Activated CD4-positive, alpha-beta memory T cell treated with anti-CD3 and anti-CD28 coated beads for 36 hours (primary cell): ENCODE results near the gene TULP4. TPM values are rescaled to one million over a fixed set of nuclear protein-coding genes. Genes with fewer than 3 reads are reported as not detected.

Experiments
- CTCF ChIA-PET: fragments of 350-600 bp; sonication (Branson Sonifier 250); formaldehyde crosslinking; loops from one replicate; lab custom pipeline; 2021; ENCODE audit warnings: antibody characterized with exemption, inconsistent platforms; lab: Charles Lee
- POLR2A ChIA-PET: fragments of 350-600 bp; sonication (Branson Sonifier 250); formaldehyde crosslinking; loops from one replicate; lab custom pipeline; 2021; ENCODE audit warnings: antibody characterized with exemption; lab: Charles Lee
- DNase-seq: peaks from one replicate; pipeline ENCODE4 v3.0.0-alpha.2; 2020
- H3K27ac Mint-ChIP-seq: one replicate; pipeline ENCODE4 v1.8.0; 2021; ENCODE audit warnings: mixed read lengths
- H3K27me3 Mint-ChIP-seq: one replicate; pipeline ENCODE4 v1.8.0; 2021; ENCODE audit warnings: mixed read lengths
- H3K36me3 Mint-ChIP-seq: one replicate; pipeline ENCODE4 v1.8.0; 2021; ENCODE audit warnings: mixed read lengths
- H3K4me1 Mint-ChIP-seq: one replicate; pipeline ENCODE4 v1.8.0; 2021; ENCODE audit warnings: low read depth, mixed read lengths
- H3K4me3 Mint-ChIP-seq: one replicate; pipeline ENCODE4 v1.8.0; 2021; ENCODE audit warnings: mild to moderate bottlenecking, mixed read lengths
- H3K9me3 Mint-ChIP-seq: one replicate; pipeline ENCODE4 v1.8.0; 2021; ENCODE audit warnings: mixed read lengths
- intact Hi-C: fragments of 100-400 bp; cut with micrococcal nuclease; formaldehyde crosslinking; loops from one replicate; pipeline ENCODE4 v1.15.1; 2023
- total RNA-seq, 2 experiments: library from RNA; stranded (reverse); gene quantifications; one replicate each; pipeline ENCODE4 v1.2.3, GENCODE V29; 2021

Gene TULP4
- total RNA-seq, 2 experiments from 2014 or later, result 15.9 to 16.3 TPM

DNA sequence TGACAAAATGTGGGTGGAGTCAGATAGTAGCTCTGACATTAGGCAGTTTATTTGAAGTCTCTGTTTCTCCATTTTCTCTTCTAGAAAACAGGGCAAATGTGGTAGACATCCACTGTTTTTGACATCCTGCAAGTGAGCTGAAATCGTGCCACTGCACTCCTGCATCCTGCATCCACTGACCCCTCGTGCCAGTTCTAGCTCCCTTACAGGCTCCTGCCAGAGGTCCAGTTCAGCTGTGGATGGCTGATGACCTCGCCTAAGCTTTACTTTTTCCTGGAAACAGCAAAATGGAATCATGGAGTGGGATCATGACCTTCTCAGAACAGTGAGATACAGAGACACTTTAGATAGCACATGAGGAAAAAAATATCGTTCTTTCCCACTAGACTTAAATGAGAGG, 58.5 kb downstream of the TULP4 start:
- peaks cover 2% of the 10 kb centered on the region for H3K36me3 Mint-ChIP-seq
- no peaks in the 10 kb centered on the region for H3K27me3 Mint-ChIP-seq
- POLR2A ChIA-PET, result no interaction called here
- H3K4me1 Mint-ChIP-seq, result peaks cover 7% of the 10 kb centered on the region
- no peak overlapping the region for H3K27ac Mint-ChIP-seq
- intact Hi-C loops, result no loop called here
- no peak for DNase-seq
- H3K4me3 Mint-ChIP-seq, result no peak overlapping the region
- H3K9me3 Mint-ChIP-seq, result no peaks in the 10 kb centered on the region
- CTCF ChIA-PET, result no interaction called here

DNA sequence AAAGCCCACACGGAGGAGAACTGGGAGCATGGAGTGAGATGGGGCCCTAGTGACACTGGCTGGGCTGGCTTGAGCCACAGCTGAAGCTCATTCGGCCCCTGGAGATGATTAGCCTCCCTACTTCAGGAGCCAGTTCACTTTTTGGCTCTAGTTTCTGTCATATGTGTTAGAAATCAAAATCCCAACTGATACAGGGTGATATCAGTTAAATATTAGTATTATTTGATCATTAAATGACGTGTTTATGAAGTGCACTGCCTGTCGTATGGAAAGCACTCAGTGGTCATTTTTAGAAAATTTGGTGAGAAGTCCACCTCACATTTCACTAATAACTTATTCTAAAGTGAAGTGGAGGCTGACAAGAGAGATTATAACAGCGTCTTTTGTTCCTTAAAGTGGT, 59.0 kb downstream of the TULP4 start:
- Mint-ChIP-seq H3K27ac (no peak overlapping the region), H3K4me3 (no peak overlapping the region), H3K9me3 (no peaks in the 10 kb centered on the region), H3K36me3 (peaks cover 2% of the 10 kb centered on the region), H3K27me3 (no peaks in the 10 kb centered on the region), H3K4me1 (peaks cover 5% of the 10 kb centered on the region)
- DNase-seq, result no peak
- ChIA-PET CTCF (no interaction called here), POLR2A (no interaction called here)
- intact Hi-C loops, result no loop called here

DNA sequence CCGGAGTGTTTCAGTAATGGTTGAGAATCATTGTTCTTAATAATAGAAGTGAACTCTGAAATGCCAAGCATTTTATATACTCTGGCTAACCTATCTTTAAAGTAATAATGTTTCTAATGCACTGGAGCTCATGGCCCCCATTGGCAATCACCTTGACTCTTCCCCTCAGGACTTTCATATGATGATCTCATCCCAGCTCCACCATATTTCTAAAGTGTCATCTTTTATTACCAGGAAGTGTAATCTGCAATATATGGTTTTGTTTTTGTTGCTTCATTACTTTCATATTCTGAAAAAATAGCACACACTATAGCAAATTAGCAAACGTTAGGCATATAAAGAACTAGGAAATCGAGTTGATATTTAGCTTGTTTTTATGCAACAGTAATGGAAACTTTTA, 60.3 kb downstream of the TULP4 start:
- Mint-ChIP-seq H3K27me3 (no peaks in the 10 kb centered on the region), H3K4me3 (no peak overlapping the region), H3K4me1 (peaks cover 2% of the 10 kb centered on the region), H3K9me3 (no peaks in the 10 kb centered on the region), H3K36me3 (peaks cover 2% of the 10 kb centered on the region), H3K27ac (no peak overlapping the region)
- ChIA-PET CTCF (no interaction called here), POLR2A (interaction anchor here (0.8 kb wide), 1 partner anchor 11 kb away, joined by 3 read pairs; no protein-coding TSS in a partner anchor)
- DNase-seq, result no peak
- intact Hi-C loops, result no loop called here

DNA sequence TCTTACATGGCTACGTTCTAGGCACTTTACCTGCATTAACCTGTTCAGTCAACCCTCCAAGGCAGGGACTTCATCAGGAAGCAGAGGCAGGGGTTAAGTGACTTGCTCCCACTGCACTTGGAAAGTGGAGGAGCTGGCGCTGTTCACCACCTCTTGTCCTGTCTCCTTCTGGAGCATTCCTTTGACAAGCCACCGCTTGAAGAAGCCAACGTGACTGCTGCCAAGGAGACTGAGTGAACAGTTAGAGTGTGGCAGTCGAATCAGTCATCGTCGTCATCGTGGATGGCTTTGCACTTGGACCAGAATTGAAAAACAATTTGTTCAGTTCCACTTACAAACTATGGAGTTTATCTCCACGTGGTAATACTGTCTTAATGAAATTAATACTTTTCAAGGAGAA, 60.9 kb downstream of the TULP4 start:
- H3K27me3 Mint-ChIP-seq, result no peaks in the 10 kb centered on the region
- intact Hi-C loops, result no loop called here
- H3K36me3 Mint-ChIP-seq, result peaks cover 2% of the 10 kb centered on the region
- DNase-seq, result no peak
- ChIA-PET POLR2A (interaction anchor here (0.8 kb wide), 1 partner anchor 10 kb away, joined by 3 read pairs; no protein-coding TSS in a partner anchor), CTCF (no interaction called here)
- no peak overlapping the region for H3K27ac Mint-ChIP-seq
- no peaks in the 10 kb centered on the region for H3K9me3 Mint-ChIP-seq
- peaks cover 2% of the 10 kb centered on the region for H3K4me1 Mint-ChIP-seq
- no peak overlapping the region for H3K4me3 Mint-ChIP-seq

DNA sequence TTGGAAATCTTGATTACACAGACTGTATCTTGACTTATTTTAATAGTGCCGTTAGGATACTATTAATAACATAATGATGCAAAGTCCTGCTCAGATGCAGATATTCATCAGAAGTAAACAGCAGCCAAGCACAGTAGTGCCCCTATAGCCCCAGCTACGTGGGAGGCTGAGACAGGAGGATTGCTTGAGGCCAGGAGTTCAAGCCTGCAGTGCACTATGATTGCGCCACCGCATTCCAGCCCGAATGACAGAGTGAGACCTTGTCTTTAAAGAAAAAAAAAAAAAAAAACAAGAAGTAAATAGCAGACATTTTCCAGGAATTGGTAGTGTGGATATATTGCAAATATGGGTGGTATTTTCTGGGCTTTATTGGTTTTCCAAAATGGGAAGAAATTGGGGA, 61.8 kb downstream of the TULP4 start:
- intact Hi-C loops, result no loop called here
- CTCF ChIA-PET, result interaction anchor here (0.6 kb wide), 1 partner anchor 54 kb away, joined by 4 read pairs; no protein-coding TSS in a partner anchor
- no peaks in the 10 kb centered on the region for H3K27me3 Mint-ChIP-seq
- no peak overlapping the region for H3K27ac Mint-ChIP-seq
- H3K4me3 Mint-ChIP-seq, result no peak overlapping the region
- POLR2A ChIA-PET, result no interaction called here
- peaks cover 2% of the 10 kb centered on the region for H3K36me3 Mint-ChIP-seq
- H3K4me1 Mint-ChIP-seq, result peaks cover 2% of the 10 kb centered on the region
- DNase-seq, result no peak
- H3K9me3 Mint-ChIP-seq, result no peaks in the 10 kb centered on the region

DNA sequence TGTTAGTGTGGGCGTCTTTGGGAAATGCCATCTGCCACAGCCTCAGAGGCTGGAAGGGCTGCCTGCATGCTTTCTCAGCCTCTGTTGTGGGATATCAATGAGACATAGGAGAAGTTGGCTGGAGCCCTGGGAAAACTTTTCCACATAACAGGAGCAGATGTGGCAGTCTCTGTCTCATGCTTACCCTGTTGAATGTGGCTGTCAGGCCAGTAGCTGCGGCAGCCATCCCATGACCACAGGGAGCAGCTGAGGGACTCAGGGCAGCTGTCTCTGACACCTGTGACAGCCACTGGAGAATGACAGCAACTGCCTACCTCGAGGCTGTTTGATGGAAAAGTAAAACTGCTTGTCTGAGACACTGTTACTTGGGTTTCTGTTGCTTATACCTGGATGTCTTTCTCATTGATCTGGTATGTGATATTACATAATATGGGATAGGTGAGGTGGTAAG, 64.4 kb downstream of the TULP4 start:
- no peaks in the 10 kb centered on the region for H3K27me3 Mint-ChIP-seq
- no peak for DNase-seq
- intact Hi-C loops, result no loop called here
- no peaks in the 10 kb centered on the region for H3K9me3 Mint-ChIP-seq
- CTCF ChIA-PET, result no interaction called here
- H3K4me1 Mint-ChIP-seq, result peaks cover 2% of the 10 kb centered on the region
- no peak overlapping the region for H3K4me3 Mint-ChIP-seq
- H3K27ac Mint-ChIP-seq, result no peak overlapping the region
- POLR2A ChIA-PET, result no interaction called here
- H3K36me3 Mint-ChIP-seq, result peaks cover 2% of the 10 kb centered on the region

DNA sequence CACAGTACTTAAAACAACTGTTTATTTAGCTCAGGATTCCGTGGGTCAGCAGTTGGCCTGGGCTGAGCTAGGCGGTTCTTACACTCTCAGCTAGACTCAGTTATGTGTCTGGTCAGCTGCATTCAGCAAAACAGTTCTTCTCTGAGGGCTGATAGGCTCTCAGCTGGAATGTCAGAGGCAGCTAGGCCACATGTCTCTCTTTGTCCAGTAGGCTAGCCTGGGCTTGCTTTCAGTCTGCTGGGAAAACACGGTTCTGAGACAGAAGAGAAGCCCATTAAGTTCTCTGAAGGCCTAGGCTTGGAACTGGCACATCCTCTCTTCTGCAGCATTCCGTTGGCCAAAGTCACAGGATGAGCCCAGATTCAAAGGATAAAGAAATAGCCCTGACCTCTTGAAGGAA, 65.6 kb downstream of the TULP4 start:
- no peaks in the 10 kb centered on the region for H3K27me3 Mint-ChIP-seq
- no peaks in the 10 kb centered on the region for H3K9me3 Mint-ChIP-seq
- no peak for DNase-seq
- ChIA-PET POLR2A (no interaction called here), CTCF (no interaction called here)
- H3K27ac Mint-ChIP-seq, result no peak overlapping the region
- no peaks in the 10 kb centered on the region for H3K36me3 Mint-ChIP-seq
- intact Hi-C loops, result no loop called here
- no peaks in the 10 kb centered on the region for H3K4me1 Mint-ChIP-seq
- H3K4me3 Mint-ChIP-seq, result no peak overlapping the region

DNA sequence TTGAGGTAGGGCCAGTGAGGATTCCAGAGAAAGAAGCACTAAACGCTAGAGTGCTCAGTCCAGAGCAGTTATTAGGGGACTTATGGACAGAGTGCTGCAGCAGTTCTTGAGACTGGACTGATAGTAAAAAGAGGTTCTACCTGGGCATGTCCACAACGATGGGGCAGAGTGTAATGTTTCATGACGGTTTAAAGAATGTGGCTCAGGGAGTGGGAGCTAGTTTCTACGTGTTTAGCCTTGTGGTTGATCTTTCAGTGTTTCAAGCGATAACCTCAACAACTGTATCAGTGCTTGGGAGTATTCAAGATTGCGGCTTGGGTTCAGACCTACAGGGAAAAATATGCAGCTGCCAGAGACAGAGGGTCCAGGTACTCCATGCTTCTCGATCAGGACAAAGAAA, 67.1 kb downstream of the TULP4 start:
- DNase-seq, result no peak
- Mint-ChIP-seq H3K4me3 (no peak overlapping the region), H3K27ac (no peak overlapping the region), H3K36me3 (no peaks in the 10 kb centered on the region), H3K9me3 (no peaks in the 10 kb centered on the region), H3K27me3 (no peaks in the 10 kb centered on the region), H3K4me1 (no peaks in the 10 kb centered on the region)
- POLR2A ChIA-PET, result no interaction called here
- intact Hi-C loops, result no loop called here
- CTCF ChIA-PET, result interaction anchor here (0.7 kb wide), 1 partner anchor 158 kb away, joined by 4 read pairs; no protein-coding TSS in a partner anchor

DNA sequence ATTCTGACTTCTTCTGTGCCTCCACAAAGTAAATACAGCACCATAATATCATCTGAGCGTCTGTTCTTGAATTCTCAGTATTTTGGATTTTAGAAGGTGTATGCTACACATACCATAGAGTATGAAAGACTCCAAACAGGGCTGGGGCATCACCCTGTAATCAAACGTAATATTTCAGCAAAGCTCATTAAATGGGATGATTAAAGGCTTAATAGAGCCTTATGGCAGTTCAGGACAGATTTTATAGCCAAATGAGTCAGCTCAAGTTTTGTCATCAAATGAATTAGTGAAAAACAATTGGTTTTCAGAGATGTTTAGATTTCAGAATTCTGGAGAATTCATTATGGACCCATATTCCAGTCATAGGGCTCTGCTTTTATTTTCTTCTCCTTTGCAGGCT, 68.9 kb downstream of the TULP4 start:
- Mint-ChIP-seq H3K36me3 (no peaks in the 10 kb centered on the region), H3K4me1 (no peaks in the 10 kb centered on the region), H3K27me3 (no peaks in the 10 kb centered on the region), H3K4me3 (no peak overlapping the region), H3K27ac (no peak overlapping the region), H3K9me3 (no peaks in the 10 kb centered on the region)
- DNase-seq, result no peak
- ChIA-PET CTCF (interaction anchor here (1.5 kb wide), 1 partner anchor 167 kb away, joined by 3 read pairs; no protein-coding TSS in a partner anchor), POLR2A (no interaction called here)
- intact Hi-C loops, result no loop called here

DNA sequence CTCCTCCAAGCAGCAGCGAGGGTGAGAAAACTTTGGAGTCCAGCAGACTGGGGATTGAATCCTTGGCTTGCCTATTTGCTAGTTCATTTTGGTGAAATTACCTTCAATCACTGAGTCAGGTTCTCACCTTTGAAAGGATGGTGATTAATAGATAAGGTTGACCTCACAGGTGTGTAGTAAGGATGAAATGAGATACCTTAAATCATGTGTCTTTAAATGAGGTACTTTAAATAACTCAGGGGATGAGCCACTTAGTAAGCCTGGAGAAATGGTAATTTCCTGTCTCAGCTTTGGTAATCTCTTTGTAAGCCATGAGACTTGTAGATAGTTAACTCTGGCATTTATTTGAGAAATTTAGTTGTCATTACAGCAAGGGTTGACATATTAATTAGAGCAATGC, 70.2 kb downstream of the TULP4 start:
- CTCF ChIA-PET, result no interaction called here
- Mint-ChIP-seq H3K4me3 (no peak overlapping the region), H3K4me1 (no peaks in the 10 kb centered on the region)

DNA sequence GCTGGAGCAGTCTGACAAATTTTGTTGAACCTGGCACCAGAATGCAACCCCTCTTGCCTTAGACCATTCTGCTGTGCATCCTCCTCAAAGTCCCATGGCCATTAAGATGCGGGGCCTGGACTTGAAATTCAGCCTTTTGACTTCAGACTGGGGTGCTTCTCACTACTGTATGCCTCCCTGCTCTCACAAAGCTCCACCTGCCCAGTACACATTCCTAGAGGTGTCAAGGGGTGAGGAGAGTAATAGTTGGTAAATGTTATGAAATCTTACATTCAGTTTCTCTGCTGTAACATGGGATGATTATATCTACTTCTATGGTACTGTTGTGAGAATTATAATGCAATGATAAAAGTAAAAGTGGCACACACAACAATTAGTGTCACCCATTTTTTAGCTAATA, 70.8 kb downstream of the TULP4 start:
- DNase-seq, result no peak
- Mint-ChIP-seq H3K36me3 (no peaks in the 10 kb centered on the region), H3K4me1 (no peaks in the 10 kb centered on the region), H3K9me3 (no peaks in the 10 kb centered on the region), H3K27ac (no peak overlapping the region), H3K27me3 (no peaks in the 10 kb centered on the region), H3K4me3 (no peak overlapping the region)
- intact Hi-C loops, result no loop called here
- CTCF ChIA-PET, result no interaction called here
- POLR2A ChIA-PET, result interaction anchor here (0.7 kb wide), 1 partner anchor 10 kb away, joined by 3 read pairs; no protein-coding TSS in a partner anchor

More for the DNA sequence above, 70.2 kb downstream of the TULP4 start:
- POLR2A ChIA-PET, result no interaction called here
- H3K27ac Mint-ChIP-seq, result no peak overlapping the region
- no peaks in the 10 kb centered on the region for H3K36me3 Mint-ChIP-seq
- no peaks in the 10 kb centered on the region for H3K27me3 Mint-ChIP-seq
- no peaks in the 10 kb centered on the region for H3K9me3 Mint-ChIP-seq
- intact Hi-C loops, result no loop called here
- no peak for DNase-seq

DNA sequence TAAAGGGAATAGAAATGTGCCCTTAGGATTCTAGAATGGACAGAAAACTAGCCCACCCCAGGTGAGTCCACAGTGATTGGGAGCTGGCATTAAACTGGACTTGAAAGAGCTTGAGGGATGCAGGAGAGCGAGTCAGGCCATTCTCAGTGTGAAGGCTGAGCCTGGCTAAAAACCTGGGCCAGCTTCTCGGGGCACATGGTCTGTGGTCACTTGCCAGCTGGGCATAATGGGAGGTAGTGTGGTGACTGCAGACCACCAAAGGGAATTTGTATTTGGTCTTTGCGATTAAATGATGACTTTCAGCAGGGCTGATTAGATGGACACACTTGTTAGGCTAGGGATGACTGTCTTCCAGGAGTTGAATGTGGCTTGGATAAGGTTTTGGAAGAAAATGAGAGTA, 71.3 kb downstream of the TULP4 start:
- H3K27ac Mint-ChIP-seq, result no peak overlapping the region
- no peaks in the 10 kb centered on the region for H3K36me3 Mint-ChIP-seq
- POLR2A ChIA-PET, result interaction anchor here (0.7 kb wide), 1 partner anchor 11 kb away, joined by 3 read pairs; no protein-coding TSS in a partner anchor
- CTCF ChIA-PET, result no interaction called here
- no peak for DNase-seq
- H3K9me3 Mint-ChIP-seq, result no peaks in the 10 kb centered on the region
- H3K27me3 Mint-ChIP-seq, result no peaks in the 10 kb centered on the region
- no peak overlapping the region for H3K4me3 Mint-ChIP-seq
- H3K4me1 Mint-ChIP-seq, result no peaks in the 10 kb centered on the region
- intact Hi-C loops, result no loop called here

DNA sequence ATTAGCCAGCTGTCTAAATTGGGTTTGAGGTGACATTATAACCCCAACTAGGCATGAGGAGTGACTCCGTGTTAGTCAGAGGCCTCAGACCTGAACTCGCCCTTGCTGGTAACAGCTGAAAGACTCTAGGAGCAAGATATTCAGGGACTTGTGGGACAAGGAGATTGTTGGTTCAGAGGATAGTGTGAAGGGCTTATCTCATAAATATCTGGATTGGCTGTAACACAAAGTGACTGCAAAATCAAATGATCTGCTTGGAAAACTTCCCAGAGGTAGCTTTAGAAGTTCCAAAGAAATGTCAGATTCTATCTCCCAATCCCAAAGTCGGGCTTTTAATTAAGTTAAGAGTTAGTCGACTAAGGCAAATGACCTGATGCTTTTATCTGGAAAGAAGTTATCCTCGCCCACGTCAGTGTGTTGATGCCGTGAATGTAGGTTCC, 72.4 kb downstream of the TULP4 start:
- ChIA-PET POLR2A (no interaction called here), CTCF (interaction anchor here (1.9 kb wide), 1 partner anchor 163 kb away, joined by 9 read pairs; no protein-coding TSS in a partner anchor)
- Mint-ChIP-seq H3K36me3 (no peaks in the 10 kb centered on the region), H3K4me1 (no peaks in the 10 kb centered on the region), H3K4me3 (no peak overlapping the region), H3K9me3 (no peaks in the 10 kb centered on the region), H3K27ac (no peak overlapping the region), H3K27me3 (no peaks in the 10 kb centered on the region)
- no peak for DNase-seq
- intact Hi-C loops, result loop anchor here (5.0 kb wide), 1 partner anchor 162 kb away; no protein-coding TSS in a partner anchor
